Measurements from ENCODE around the gene CNR2. TPM values are rescaled to one million over a fixed set of nuclear protein-coding genes. Genes with fewer than 3 reads are reported as not detected.

Gene CNR2
- total and polyA plus RNA-seq, 2 experiments from 2014 or later = not detected

- no peaks in the 10 kb centered on the region for H3K9me2 ChIP-seq (ENCODE audit: insufficient read depth)
- H3K4me1 ChIP-seq (ENCODE audit: insufficient read depth) = no peaks in the 10 kb centered on the region
- H3K4me3 ChIP-seq = no peak overlapping the region
- TF ChIP-seq ZNF114 (CRISPR knock-in tag; IDR thresholded peaks at IDR 0.05) = no peak
- no peak for TF ChIP-seq POLR2AphosphoS5 (IDR thresholded peaks at IDR 0.05; ENCODE audit: low read depth)
- no peaks in the 10 kb centered on the region for H3F3A ChIP-seq (replicated peaks; ENCODE audit: low read depth)
- H3K27me3 ChIP-seq (ENCODE audit: insufficient read depth) = no peaks in the 10 kb centered on the region
- no peak overlapping the region for H3K4me2 ChIP-seq
- no peaks in the 10 kb centered on the region for H3K36me3 ChIP-seq (ENCODE audit: insufficient read depth)
- no peaks in the 10 kb centered on the region for H4K20me1 ChIP-seq (replicated peaks; ENCODE audit: insufficient read depth)
- no peak overlapping the region for H3K4me3 Mint-ChIP-seq
- peaks cover 7% of the 10 kb centered on the region for H3K27me3 Mint-ChIP-seq (ENCODE audit: insufficient read depth, low read depth, poor library complexity)
- H3K36me3 Mint-ChIP-seq (ENCODE audit: low read depth) = peaks cover 3% of the 10 kb centered on the region; the same call in 1 of the 3 replicates
- H3K27ac Mint-ChIP-seq = no peak overlapping the region
- no peak overlapping the region for H3K27ac ChIP-seq (ENCODE audit: low read depth)
- peaks cover 4% of the 10 kb centered on the region; the same call in 2 of the 3 replicates for H3K9me3 Mint-ChIP-seq
- H3K4me1 Mint-ChIP-seq = 0 out of 3 replicates have a peak, but pooled peaks cover 4% of the 10 kb centered on the region
- no peaks in the 10 kb centered on the region for H3K79me2 ChIP-seq (replicated peaks; ENCODE audit: insufficient read depth)
- ATAC-seq (no peak), DNase-seq (ENCODE audit: low spot score) (no peak)
- 0 out of 2 replicates have a peak overlapping the region, but pooled peaks have one; percentile 43 for H2AFZ ChIP-seq
These were observed 17.1 kb upstream of the CNR2 start for GRCh38 chr1:23930270-23930669.

DNA sequence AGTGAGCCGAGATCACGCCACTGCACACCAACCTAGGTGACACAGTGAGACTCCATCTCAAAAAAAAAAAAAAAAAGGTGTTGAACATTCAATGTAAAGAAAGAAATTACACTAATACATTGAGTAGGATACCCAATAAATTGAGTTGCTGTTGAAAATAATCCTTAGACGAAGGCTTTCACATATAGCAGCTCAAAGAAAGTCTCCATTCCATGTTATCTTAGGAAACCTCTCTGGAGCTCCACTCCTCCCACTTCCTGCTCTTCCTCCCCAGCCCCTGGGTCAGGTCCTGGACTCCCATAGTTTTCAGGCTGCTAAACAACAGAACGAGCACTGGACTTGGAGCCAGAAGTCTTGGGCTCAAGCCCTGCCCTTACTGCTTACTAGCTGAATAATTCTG is 15.6 kb upstream of the CNR2 start:
- Histone ChIP-seq H3K79me2 (replicated peaks; ENCODE audit: insufficient read depth) (no peaks in the 10 kb centered on the region), H3K36me3 (ENCODE audit: insufficient read depth) (no peaks in the 10 kb centered on the region), H2AFZ (no peak overlapping the region), H3F3A (replicated peaks; ENCODE audit: low read depth) (no peaks in the 10 kb centered on the region), H3K4me3 (no peak overlapping the region), H3K27me3 (ENCODE audit: insufficient read depth) (no peaks in the 10 kb centered on the region), H3K4me1 (ENCODE audit: insufficient read depth) (no peaks in the 10 kb centered on the region), H4K20me1 (replicated peaks; ENCODE audit: insufficient read depth) (no peaks in the 10 kb centered on the region), H3K27ac (ENCODE audit: low read depth) (no peak overlapping the region), H3K9me2 (ENCODE audit: insufficient read depth) (no peaks in the 10 kb centered on the region), H3K4me2 (no peak overlapping the region)
- Mint-ChIP-seq H3K9me3 (no peaks in the 10 kb centered on the region; the same call in 2 of the 3 replicates), H3K4me1 (0 out of 3 replicates have a peak, but pooled peaks cover 4% of the 10 kb centered on the region), H3K27me3 (ENCODE audit: insufficient read depth, low read depth, poor library complexity) (peaks cover 6% of the 10 kb centered on the region), H3K36me3 (ENCODE audit: low read depth) (no peaks in the 10 kb centered on the region), H3K4me3 (no peak overlapping the region), H3K27ac (no peak overlapping the region)
- ATAC-seq = no peak
- no peak for TF ChIP-seq ETS1 (IDR thresholded peaks at IDR 0.05)
- no peak for TF ChIP-seq ZNF114 (CRISPR knock-in tag; IDR thresholded peaks at IDR 0.05)
- no peak for TF ChIP-seq CTCF (conservative IDR thresholded peaks at IDR 0.05; ENCODE audit: low read depth in 2 of 2)
- TF ChIP-seq ZNF331 (CRISPR knock-in tag; IDR thresholded peaks at IDR 0.05; ENCODE audit: low read depth) = no peak
- TF ChIP-seq EZH2 (IDR thresholded peaks at IDR 0.05; ENCODE audit: low read depth, unreplicated experiment) = no peak
- no peak for TF ChIP-seq CREB1 (CRISPR knock-in tag; IDR thresholded peaks at IDR 0.05; ENCODE audit: low read depth)
- no peak for DNase-seq (ENCODE audit: low spot score)

DNA sequence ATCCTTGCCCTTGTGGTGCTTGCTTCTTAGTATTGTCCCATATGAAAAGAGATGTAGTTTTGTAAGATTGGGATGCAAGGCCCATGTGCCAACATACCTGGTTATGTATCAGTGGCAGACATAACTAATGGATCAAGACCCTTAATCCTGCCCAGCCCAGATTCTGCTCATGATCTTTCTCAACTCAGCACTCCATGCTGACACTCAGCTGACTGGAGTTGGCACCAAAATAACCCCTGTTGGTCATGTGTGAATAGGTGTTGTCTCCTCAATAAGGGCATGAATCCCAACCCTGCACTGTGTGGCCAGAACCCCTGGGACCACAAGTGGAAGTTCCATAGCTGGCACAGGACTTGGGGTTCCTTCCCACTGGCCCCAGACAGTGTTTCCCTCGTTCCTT is 13.9 kb upstream of the CNR2 start:
- no peak overlapping the region for H3K27ac Mint-ChIP-seq
- H3K36me3 Mint-ChIP-seq (ENCODE audit: low read depth) = no peaks in the 10 kb centered on the region
- no peaks in the 10 kb centered on the region for H3K9me2 ChIP-seq (ENCODE audit: insufficient read depth)
- no peak overlapping the region for H3K4me3 ChIP-seq
- H2AFZ ChIP-seq = no peak overlapping the region
- no peaks in the 10 kb centered on the region for H3K27me3 ChIP-seq (ENCODE audit: insufficient read depth)
- H3K9me3 Mint-ChIP-seq = no peaks in the 10 kb centered on the region
- no peaks in the 10 kb centered on the region for H3F3A ChIP-seq (replicated peaks; ENCODE audit: low read depth)
- H3K36me3 ChIP-seq (ENCODE audit: insufficient read depth) = no peaks in the 10 kb centered on the region
- no peaks in the 10 kb centered on the region for H4K20me1 ChIP-seq (replicated peaks; ENCODE audit: insufficient read depth)
- H3K27ac ChIP-seq (ENCODE audit: low read depth) = no peak overlapping the region
- DNase-seq (ENCODE audit: low spot score) = no peak
- H3K4me1 ChIP-seq (ENCODE audit: insufficient read depth) = no peaks in the 10 kb centered on the region
- H3K79me2 ChIP-seq (replicated peaks; ENCODE audit: insufficient read depth) = no peaks in the 10 kb centered on the region
- H3K27me3 Mint-ChIP-seq (ENCODE audit: insufficient read depth, low read depth, poor library complexity) = peaks cover 3% of the 10 kb centered on the region
- H3K4me3 Mint-ChIP-seq = no peak overlapping the region
- no peak for ATAC-seq
- H3K4me1 Mint-ChIP-seq = 0 out of 3 replicates have a peak, but pooled peaks cover 4% of the 10 kb centered on the region
- no peak overlapping the region for H3K4me2 ChIP-seq
- no peak for TF ChIP-seq ZNF462 (CRISPR knock-in tag; IDR thresholded peaks at IDR 0.05)

All from GM23338 (cell line).